ENCODE data around the gene KAZN. TPM values are rescaled to one million over a fixed set of nuclear protein-coding genes. Genes with fewer than 3 reads are reported as not detected.

KAZN gene
- total RNA-seq, 1 donor from 2014 or later: 1.1 TPM

- no peaks in the 10 kb centered on the region for H3K9me3 Mint-ChIP-seq
- H3K4me3 Mint-ChIP-seq: no peak overlapping the region
- intact Hi-C loops (cut with micrococcal nuclease): no loop called here
- H3K27me3 Mint-ChIP-seq: peaks cover 39% of the 10 kb centered on the region
- H3K36me3 Mint-ChIP-seq (ENCODE audit: low read depth): no peaks in the 10 kb centered on the region
- peaks cover 5% of the 10 kb centered on the region for H3K4me1 Mint-ChIP-seq
- no peak overlapping the region for H3K27ac Mint-ChIP-seq
- DNase-seq: no peak
Measured at GRCh38 chr1:15167386-15167785, 568.9 kb downstream of the KAZN start.

Data from activated CD4-positive, alpha-beta T cell treated with anti-CD3 and anti-CD28 coated beads, Interleukin-2, amount 10 ng/mL, durations not matched to agents 24 days and 14 days (primary cell).